ENCODE measurements around the gene METTL21A.
A peak's percentile ranks its signal among the peaks of the same experiment; 100 is the strongest.

Gene METTL21A

DNA sequence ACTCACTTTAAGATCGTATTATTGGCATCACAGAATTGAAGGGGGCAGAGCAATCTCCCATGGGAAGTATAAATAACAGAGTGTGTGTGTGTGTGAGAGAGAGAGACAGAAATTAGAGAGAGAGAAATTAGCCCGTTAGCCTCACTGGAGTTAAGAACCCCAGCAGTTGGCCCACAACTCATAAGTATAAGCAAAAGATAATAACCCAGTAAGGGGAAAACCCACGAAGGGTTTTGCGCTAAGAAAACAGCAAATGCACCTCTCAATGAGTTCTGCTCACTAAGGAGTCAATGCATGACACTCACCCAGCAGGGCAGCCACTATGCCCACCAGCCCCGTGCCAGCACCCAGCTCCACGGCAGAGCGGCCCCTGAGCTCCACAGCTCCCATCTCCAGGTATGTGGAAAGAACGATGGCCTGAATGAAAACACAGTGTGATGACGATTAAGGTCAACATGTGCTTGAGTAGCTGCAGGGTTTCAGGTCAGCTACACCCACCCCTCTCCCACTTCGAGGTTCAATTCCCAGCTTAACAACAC is 3.6 kb downstream of the METTL21A start:
- no peak for DNase-seq

DNA sequence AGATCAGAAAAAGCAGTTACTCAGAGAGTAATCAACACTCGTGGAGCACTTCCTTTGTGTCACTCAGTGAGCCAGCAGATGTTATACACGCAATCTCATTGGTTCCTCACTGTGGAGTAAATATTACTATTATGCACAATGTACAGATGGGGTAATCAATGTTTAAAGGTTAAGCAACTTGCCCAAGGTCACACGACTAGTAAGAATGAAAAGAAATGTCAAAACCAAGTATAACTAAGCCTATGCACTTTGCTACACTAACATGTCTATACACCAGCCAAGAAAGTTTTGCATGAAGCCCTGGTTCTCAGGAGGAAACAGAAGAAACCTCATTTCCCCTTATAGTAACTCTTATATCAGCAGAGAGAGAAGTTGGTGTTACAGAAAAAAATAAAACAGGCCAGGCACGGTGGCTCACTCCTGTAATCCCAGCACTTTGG is 5.4 kb downstream of the METTL21A start:
- DNase-seq = peak; percentile 67

DNA sequence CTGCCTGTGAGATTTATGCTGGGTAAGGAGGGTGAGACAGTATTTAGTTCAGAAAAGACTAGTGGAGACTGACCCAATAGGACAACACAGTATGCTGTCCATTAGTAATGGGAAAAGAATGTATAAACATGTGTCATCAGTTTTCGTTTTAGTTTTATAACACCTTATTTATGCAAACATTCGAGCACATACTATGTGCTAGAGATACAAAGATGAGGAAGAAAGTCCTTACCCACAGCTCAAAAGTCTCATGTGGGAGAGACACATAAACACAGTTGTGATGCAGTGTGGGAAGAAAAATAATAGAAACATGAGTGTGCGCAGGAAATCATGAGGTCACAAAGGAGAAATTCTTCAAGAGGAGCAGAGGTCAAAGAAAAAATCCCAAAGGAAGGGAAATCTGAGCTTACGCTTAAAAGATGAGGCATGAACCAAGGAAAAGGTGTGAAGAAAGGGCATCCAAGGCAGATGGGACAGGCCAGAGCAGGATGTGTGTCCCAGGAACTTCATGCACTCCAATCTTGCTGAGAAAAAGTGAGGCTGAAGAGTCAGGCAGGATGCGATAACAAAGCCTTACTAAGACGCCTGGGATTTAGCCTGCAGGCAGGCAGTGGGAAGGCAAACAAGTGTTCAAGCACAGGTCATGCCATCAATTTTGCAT is 8.1 kb downstream of the METTL21A start:
- no peak for DNase-seq

DNA sequence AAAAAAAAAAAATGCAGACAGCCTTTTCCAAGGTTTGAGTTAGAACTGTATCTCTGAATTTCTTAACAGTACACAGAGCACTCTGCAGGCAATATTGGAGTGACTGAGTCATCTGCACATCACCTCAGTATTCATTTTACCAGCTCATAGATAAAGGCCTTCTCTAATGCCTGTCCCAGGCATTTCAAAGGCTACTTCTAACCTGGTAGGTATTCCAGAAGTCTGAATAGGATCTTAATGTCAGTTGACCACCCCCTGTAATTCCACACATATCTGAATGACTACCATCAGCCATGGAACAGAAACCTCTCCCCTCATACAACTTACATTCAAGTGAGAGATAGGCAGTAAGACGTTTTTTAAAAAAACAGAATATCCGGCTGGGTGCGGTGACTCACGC is 9.0 kb downstream of the METTL21A start:
- DNase-seq = no peak

DNA sequence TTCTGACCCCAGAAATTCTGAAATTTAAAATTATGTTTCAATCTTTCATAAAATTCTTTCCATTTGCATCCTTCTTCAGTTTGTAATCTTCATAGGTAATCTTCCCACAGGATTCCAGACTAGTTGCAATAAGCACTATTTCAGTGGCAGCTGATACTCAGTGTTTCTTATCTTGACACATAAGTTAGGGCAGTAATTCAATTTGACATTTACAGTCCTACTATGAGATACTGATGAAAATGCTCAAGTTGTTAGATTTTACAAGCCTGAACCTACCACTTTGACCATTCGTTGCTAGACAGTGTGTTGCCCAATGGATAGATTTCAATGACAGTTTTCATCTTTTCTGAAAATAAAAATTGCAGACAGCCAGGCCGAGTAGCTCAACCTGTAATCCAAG is 10.4 kb downstream of the METTL21A start:
- no peak for DNase-seq

DNA sequence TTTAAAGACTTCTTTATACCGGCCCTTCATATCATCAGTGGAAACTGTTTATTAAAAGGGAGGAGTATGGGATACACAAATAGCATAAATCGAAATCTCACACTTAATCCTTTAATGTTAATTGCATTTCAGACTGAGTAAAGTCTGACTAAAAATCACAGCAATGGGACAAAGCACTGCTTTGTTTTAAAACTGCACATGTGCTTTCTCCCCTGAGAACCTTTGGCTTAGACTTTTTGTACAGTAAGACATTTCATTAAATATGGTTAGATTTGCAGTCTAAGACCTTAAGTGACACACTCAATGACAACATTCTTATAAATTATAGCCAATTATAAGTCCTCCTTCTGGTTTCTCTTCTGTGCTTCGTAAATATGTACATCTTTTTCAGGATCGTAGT is 12.5 kb downstream of the METTL21A start:
- no peak for DNase-seq

DNA sequence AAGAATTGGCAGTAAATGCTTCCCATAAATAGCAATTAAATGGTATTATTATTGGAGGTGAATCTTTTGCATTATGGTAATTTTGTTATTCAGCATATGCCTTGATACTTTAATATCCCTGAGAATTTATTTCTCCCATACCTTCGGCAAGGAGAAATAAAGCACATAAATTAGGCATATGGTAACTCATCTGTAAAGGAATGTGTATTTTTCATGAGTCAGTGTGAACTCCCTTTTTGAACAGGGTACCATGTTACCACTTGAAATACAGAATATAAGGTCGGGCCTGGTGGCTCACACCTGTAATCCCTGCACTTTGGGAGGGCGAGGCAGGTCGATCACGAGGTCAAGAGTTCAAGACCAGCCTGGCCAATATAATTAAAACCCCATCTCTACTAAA is 18.4 kb downstream of the METTL21A start:
- DNase-seq = no peak

DNA sequence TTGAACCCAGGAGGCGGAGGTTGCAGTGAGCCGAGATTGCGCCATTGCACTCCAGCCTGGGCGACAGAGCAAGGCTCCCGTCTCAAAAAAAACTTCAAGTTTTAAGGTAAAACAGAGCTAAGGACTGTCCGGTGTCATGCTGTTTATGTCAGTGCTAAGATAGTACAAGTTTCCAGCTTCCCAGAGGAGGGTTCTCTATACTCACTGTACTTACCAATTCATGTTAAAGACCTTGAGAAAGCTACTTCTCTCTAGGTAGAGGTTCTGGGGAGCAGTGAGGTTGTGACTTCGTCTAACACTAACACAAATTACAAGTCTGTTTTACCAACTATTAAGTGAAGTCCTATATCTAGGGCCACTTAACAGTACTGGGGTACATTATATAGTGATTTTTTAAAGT is 18.8 kb downstream of the METTL21A start:
- no peak for DNase-seq

DNA sequence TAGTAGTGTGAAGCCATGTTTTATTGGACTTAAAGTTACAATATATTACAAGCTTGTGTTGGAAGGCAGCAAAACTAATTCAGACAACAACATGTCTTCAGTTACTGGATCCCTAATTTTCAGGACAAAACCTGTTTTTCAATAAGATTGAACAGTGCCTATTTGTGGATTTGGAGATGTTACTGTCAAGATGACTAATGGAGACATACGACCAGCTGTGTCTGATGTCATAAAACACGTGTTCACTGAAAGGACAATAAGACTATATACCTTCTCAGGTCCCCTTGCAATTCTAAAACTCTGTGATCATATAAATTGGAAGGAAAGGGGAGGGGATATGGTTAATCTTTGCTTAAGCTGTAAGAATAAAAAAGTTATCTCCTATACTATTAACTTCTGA is 21.7 kb downstream of the METTL21A start:
- no peak for DNase-seq

DNA sequence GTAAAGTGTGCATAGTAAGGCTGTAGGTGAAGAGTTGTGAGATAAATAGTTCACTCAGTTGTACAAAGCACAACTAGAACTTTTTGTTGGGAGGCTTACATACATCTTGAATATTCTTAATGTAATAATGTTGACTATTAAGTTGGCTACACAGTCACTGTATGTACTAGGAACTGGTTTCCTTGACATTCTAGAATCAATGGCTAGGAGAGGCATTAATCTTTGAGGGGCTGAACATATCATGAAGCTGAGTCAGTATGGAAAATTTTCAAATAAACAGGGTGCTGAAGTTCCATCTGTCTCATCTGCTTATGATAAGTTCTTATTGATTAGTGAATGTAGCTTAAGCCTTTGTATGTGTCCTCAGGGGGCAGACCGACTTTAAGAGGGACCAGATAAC is 23.4 kb downstream of the METTL21A start:
- DNase-seq = no peak

DNA sequence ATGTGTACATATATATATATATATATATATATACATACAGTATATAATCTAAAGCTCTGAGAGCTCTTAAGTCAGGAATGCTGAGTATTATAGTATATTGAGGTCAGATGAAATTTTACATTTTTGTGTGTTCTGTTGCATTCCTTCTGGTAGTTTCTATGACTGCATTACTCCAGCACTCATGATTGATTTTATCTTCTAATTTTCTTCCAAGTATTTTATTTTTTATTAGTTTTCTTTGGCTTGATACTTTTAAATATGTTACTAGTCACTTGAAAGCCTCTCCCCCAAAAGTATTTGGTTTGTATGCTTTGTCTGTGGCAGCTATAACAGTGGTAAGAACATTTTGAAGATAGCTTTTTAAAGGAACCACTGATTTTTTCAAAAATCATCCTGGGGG is 25.0 kb downstream of the METTL21A start:
- no peak for DNase-seq

DNA sequence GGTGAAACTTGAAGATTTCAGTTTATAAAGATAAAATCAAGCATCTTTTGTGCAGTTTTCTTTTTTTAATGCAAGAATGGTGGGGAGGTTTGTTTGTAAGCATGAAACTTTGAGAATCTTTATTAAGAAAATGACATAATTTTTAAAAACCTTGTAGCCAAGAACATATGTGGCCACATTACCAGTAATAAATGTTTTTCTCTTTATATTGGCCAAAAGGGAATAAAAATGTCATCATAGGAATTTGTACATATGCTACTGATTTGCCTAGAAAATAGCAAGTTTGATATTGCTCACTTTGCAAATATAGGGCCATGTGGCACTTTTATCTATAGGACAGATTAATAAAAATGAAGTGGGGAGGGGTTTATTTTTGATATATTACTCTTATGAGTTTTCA is 25.6 kb downstream of the METTL21A start:
- no peak for DNase-seq

DNA sequence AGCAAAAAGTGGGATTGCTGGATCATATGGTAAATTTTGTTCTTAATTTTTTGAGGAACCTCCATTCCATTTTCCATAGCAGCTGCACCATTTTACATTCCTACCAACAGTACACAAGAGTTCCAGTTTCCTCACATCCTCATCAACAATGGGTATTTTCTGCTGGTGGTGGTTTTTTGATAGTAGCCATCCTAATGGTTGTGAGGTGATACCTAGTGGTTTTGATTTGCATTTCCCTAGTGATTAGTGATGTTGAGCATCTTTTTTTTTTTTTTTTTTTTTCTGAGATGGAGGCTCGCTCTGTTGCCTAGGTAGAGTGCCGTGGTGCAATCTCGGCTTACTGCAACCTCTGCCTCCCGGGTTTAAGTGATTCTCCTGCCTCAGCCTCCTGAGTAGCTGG is 30.5 kb downstream of the METTL21A start:
- DNase-seq = no peak

DNA sequence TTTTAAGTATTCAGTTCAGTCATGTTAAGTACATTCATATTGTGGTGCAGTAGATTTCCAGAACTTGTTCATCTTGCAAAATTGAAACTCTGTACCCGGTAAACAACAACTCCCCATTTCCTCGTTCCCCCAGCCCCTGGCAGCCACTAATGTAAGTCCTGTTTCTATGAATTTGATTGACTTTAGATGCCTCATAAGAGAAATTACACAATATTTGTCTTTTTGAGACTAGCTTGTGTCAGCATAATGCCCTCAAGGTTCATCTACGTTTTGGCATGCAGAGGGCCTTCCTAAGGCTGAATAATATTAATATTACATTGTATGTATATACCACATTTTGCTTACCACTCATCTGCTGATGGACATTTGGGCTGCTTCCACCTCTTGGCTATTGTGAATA is 30.9 kb downstream of the METTL21A start:
- no peak for DNase-seq

DNA sequence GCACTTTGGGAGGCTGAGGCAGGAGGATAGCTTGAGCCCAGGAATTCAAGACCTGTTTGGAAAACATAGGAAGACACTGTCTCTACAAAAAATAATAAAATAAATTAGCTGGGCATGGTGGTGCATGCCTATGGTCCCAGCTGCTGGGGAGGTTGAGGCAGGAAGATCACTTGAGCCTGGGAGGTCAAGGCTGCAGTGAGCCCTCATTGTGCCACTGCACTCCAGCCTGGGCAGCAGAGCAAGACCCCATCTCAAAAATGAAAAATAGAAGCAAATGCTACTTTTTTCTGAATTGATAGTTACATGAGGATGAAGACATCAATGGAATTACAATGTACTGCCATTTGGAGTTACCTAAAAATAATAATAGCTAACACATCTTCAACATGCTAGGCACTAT is 31.9 kb downstream of the METTL21A start:
- no peak for DNase-seq

DNA sequence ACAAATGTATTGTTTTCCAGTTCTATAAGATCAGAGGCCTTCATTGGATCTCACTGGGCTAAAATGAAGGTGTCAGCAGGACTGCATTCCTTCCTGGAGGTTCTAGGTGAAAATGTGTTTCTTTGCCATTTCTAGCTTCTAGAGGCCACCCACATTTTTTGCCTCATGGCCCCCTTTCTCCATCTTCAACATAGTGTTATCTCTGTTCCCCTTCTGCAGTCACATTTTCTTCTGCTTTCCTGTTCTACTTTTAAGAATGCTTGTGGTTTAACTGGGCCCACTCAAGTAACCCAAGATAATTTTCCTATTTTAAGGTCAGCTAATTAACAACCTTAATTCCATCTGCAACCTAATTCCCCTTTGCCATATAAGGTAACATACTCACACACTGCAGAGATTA is 36.1 kb downstream of the METTL21A start:
- no peak for DNase-seq

DNA sequence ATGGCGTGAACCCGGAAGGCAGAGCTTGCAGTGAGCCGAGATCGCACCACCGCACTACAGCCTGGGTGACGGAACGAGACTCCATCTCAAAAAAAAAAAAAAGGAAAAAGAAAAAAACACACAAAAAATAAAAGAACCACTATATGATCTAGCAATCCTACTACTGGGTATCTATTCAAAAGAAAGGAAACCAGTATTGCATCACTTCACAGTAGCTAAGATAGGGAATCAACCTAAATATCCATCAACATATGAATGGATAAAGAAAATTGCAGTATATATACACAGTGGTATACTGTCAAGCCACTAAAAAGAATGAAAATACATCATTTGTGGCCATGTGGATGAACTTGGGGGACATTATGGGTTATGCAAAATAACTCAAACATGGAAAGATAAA is 37.9 kb downstream of the METTL21A start:
- DNase-seq = no peak

DNA sequence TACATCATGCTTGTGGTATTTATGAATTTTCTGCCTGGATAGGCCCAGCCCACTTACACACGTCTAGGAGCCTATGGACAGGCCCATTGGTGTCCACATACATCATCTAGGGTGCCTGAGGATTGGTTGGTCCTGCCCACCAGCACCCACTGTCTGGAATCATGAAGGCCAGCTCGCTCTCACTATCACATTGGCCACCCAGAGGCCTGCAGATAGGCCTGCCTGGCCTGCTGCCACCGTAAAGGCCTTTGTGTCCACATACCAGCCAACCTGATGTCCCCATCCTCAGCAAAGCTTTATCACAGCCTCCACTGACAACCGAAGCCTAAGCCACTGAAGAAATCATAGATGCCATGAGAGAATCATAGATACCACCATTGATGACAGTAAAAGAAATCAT is 40.2 kb downstream of the METTL21A start:
- DNase-seq = no peak

DNA sequence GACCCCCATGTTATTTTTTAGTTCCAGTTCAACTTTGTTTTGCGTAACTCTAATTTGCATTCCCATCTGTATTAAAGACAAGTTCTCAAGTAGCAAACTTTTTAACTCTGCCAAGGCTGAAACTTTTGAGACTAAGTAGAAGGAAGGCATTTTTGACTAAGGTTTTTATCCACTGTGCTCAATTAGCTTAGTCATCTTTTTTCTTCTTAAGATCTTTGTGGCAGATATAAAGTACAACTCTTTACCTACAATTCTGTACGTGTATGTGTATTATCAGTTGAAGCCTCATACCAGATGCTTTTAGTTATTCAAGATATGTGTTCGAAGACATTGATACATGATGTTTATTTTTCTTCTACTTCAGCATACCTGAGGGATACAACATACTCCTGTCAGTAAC is 53.8 kb downstream of the METTL21A start:
- no peak for DNase-seq

DNA sequence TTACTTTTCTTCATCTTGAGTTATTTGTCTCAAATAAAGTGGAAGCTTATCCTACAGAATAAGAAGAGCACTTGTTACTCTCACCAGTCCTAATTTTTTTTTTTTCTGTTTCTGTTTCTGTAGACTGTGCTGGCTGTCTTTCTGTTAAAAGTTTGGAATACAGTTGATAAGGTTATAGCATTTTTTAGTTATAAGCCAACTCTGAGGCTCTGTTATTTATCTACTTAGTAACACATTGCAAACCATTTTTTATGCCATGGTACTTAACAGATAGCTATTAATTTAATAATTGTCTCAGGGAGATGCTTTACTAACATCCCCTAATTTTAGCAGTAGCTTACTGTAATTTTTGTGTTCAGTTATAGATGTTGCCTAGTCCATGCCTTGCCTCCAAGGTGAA is 57.5 kb downstream of the METTL21A start:
- no peak for DNase-seq

DNA sequence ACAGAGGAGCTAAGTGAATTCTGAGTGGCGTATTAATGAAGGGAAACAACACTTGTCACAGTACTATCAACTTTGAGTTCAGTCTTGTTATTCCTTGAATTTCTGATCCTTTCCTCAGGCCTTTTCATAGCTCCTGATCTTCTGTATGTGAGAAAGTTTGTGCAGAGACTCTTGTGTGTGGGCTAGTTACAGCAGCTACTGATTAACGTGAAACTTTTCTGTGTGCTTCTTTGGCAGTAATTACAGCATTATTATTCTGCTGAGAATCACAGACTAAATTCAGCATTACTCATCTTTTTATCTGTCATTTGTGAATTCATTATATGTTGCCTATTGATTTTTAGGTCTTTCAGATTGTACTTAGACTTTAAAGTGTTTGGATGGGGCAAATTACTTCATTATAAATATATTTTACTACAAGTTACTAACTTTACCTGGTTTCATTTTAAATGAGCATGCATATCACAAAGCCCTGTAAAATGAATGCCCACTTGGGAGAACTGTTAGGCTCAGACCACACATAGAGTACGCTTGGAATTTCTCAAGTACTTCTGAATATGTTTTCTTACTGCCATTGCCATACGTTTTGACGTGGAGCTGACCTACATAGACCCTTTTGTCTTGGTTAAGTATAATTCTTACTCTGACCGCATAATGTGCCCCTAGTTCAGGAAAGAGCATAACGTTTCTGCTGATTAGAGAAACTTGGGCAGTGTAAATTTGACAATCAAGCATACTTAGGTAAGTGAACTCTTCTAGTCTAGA is 59.3 kb downstream of the METTL21A start:
- no peak for DNase-seq

Measured in GF-D8 (cell line).